Measurements from ENCODE around the gene WDR5. TPM values are rescaled to one million over a fixed set of nuclear protein-coding genes. Genes with fewer than 3 reads are reported as not detected.

Gene WDR5
- total RNA-seq = 16.7 TPM

DNA sequence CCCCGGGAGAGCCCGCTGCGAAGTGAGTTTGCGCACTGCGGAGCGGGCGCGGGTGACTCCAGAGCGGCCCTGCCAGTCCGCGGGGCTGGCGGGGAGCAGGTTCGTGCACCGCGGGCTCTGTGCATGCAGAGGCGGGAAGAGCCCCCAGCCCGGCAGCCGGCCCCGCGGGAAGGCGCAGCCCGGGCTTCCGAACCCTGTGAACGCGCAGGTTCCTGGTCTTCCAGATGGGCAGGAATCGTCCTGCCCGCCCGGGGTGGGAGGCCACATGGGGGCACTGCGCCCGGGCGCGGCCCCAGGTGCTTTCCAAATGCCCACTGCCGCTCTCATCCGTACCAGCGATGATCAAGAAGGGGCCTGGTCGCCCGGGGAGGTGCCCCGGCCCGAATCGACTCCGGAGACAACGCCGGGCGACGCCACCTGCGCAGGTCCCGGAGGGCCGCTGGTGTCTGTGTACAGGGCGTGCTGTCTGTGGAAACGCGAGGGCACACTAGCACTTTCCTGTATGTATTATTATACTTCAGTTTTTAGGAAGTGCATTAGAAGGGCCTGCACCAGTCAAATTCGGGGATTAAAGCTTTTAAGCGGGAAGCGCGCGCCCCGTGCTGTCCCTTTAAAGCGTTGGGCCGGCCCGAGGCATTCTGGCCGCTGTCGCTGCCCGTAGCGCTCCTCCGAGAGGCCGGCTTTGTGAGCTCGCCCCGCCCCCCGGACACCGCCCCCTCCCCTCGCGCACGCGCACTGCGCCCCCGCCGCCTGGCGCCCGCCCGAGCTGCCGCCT lies at the start of gene WDR5:
TSS of gene WDR5 (plus strand) at position 740 of the 775 bp plus-strand sequence. CDS start 3,796 bp downstream, outside the sequence.
- H3K9me3 ChIP-seq = no peaks in the 10 kb centered on the region
- DNase-seq (ENCODE audit: extremely low spot score in 2 of 2) = no peak
- intact Hi-C loops (cut with DNase I) = no loop called here
- H3K27me3 ChIP-seq = no peaks in the 10 kb centered on the region
- H3K36me3 ChIP-seq = no peaks in the 10 kb centered on the region
- peak within 1 kb of the TSS; percentile 86 for H3K27ac ChIP-seq
- H3K4me1 ChIP-seq = peaks cover 54% of the 10 kb centered on the region
- TF ChIP-seq, protein P1, sequence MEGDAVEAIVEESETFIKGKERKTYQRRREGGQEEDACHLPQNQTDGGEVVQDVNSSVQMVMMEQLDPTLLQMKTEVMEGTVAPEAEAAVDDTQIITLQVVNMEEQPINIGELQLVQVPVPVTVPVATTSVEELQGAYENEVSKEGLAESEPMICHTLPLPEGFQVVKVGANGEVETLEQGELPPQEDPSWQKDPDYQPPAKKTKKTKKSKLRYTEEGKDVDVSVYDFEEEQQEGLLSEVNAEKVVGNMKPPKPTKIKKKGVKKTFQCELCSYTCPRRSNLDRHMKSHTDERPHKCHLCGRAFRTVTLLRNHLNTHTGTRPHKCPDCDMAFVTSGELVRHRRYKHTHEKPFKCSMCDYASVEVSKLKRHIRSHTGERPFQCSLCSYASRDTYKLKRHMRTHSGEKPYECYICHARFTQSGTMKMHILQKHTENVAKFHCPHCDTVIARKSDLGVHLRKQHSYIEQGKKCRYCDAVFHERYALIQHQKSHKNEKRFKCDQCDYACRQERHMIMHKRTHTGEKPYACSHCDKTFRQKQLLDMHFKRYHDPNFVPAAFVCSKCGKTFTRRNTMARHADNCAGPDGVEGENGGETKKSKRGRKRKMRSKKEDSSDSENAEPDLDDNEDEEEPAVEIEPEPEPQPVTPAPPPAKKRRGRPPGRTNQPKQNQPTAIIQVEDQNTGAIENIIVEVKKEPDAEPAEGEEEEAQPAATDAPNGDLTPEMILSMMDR (IDR thresholded peaks at IDR 0.05) = peak in 2 of 3 experiments; percentile 6 to 36
- peak in 1 of 2 donors; percentile 13 for TF ChIP-seq POLR2A (IDR thresholded peaks at IDR 0.05)
- TF ChIP-seq POLR2AphosphoS5 (IDR thresholded peaks at IDR 0.05; ENCODE audit: insufficient read depth in 1 of 2, low read depth in 1 of 2) = peak; percentile 44 to 81
- peak within 1 kb of the TSS; percentile 93 to 97 for H3K4me3 ChIP-seq

DNA sequence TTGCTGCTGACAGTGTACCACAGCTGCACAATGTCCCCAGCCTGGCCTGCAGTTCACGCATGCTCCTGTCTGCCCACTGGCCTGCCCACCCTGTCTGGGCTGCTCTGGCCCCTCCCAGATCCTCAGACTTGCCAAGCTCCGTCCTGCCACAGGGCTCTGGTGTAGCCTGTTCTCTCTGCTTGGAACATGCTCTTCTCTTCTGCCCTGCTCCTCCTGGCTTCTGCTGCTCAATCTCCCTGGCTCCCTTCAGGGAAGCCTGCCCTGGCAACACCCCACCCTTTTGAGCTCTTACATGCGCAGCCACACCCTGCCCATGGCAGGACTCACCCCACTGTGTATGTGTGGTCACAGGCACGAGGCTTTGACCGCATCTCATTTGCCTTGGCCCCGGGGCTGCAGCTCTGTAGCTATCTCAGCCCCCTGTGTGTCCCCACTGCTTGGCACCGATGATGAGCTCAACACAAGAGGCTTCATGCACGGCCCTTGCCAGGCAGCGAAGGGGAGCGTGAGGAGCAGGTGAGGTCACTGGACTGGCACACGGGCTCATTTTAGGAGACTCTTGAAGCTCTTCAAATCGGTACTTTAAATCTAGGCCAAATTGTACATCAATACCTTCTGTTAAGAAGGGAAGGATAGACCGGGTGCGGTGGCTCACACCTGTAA lies 47.7 kb upstream of the WDR5 start:
- Histone ChIP-seq H3K27ac (no peak overlapping the region), H3K4me1 (no peaks in the 10 kb centered on the region), H3K36me3 (no peaks in the 10 kb centered on the region), H3K9me3 (no peaks in the 10 kb centered on the region), H3K4me3 (no peak overlapping the region), H3K27me3 (no peaks in the 10 kb centered on the region)
- TF ChIP-seq POLR2AphosphoS5 (IDR thresholded peaks at IDR 0.05; ENCODE audit: insufficient read depth in 1 of 2, low read depth in 1 of 2) (no peak), POLR2A (IDR thresholded peaks at IDR 0.05) (no peak)
- TF ChIP-seq, protein P1 (IDR thresholded peaks at IDR 0.05) = no peak
- intact Hi-C loops (cut with DNase I) = no loop called here
- no peak for DNase-seq (ENCODE audit: extremely low spot score in 2 of 2)

DNA sequence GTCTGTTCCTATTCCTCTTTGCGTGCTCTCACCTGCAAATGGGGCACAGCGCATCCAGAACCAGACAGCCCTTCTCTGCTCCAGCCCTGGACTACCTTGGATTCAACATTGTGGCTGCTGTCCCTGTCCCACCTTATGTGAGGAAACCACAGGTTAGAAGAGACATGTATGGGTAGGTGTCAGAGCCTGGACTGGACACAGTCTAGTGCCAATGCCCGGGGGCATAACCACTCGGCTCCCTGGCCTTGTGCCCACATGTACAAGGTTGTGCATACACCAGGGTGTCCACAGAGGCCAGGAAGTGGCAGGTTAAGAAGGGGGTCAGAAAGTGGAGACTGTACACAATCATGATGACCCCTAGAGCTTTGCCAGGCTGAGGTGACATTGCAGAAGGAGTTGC lies 45.9 kb upstream of the WDR5 start:
- no peak overlapping the region for H3K4me3 ChIP-seq
- DNase-seq (ENCODE audit: extremely low spot score in 2 of 2) = no peak
- H3K27ac ChIP-seq = no peak overlapping the region
- TF ChIP-seq, protein P1 (IDR thresholded peaks at IDR 0.05) = no peak
- no peak for TF ChIP-seq POLR2A (IDR thresholded peaks at IDR 0.05)
- TF ChIP-seq POLR2AphosphoS5 (IDR thresholded peaks at IDR 0.05; ENCODE audit: insufficient read depth in 1 of 2, low read depth in 1 of 2) = no peak
- H3K36me3 ChIP-seq = no peaks in the 10 kb centered on the region
- intact Hi-C loops (cut with DNase I) = no loop called here
- H3K9me3 ChIP-seq = no peaks in the 10 kb centered on the region
- H3K4me1 ChIP-seq = no peaks in the 10 kb centered on the region
- H3K27me3 ChIP-seq = no peaks in the 10 kb centered on the region

DNA sequence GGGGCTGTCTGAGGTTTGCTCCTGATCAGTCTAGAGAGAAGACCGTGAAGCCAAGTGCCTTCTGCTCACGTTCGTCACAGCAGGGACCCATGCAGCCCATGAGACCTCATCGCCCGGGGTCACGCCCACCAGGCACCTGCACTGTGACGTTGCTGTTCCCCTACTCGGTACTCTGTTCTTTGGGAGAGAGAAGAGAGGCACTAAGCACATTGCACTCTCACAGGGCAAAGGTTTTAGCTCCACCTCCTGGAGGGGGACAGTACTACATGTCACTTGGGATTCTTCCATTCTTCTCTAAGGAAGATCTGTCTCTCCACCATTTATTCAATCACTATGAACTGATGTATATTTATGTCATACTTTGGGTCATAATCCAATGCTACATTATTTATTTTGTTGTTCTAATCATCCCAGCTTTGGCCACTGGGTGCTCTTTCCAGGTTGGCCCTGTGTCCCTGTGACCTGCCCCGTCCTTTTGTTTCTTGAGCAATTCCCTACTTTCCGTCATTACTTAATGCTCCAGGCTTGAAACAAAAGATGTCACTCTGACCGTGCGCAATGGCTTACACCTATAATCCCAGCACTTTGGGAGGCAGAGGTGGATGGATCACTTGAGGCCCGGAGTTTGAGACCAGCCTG lies 36.6 kb upstream of the WDR5 start:
- H3K36me3 ChIP-seq = no peaks in the 10 kb centered on the region
- no peak for DNase-seq (ENCODE audit: extremely low spot score in 2 of 2)
- H3K4me3 ChIP-seq = no peak overlapping the region
- TF ChIP-seq POLR2AphosphoS5 (IDR thresholded peaks at IDR 0.05; ENCODE audit: insufficient read depth in 1 of 2, low read depth in 1 of 2) = no peak
- TF ChIP-seq, protein P1 (IDR thresholded peaks at IDR 0.05) = peak in 1 of 3 experiments; percentile 40
- H3K27ac ChIP-seq = no peak overlapping the region
- no peaks in the 10 kb centered on the region for H3K4me1 ChIP-seq
- intact Hi-C loops (cut with DNase I) = no loop called here
- no peaks in the 10 kb centered on the region for H3K27me3 ChIP-seq
- no peaks in the 10 kb centered on the region for H3K9me3 ChIP-seq

Data from vagina (tissue), 2 donors.